H9 (cell line): Measurements from ENCODE around the gene DMD. TPM values are rescaled to one million over a fixed set of nuclear protein-coding genes. Genes with fewer than 3 reads are reported as not detected.

Experiments
- DNase-seq: peaks from one replicate; pipeline ENCODE4 v3.0.0-alpha.2; 2017
- H2AFZ ChIP-seq: one replicate; pipeline ENCODE4 v1.6.1; 2013; ENCODE audit warnings: mild to moderate bottlenecking, low read length, control low read depth, moderate library complexity
- H2AK5ac ChIP-seq: 2 replicates; pipeline ENCODE4 v1.6.1; 2013; ENCODE audit warnings: low read length, control low read depth, mixed read lengths; ENCODE audit not compliant: insufficient read length
- H2BK120ac ChIP-seq: one replicate; pipeline ENCODE4 v1.6.1; 2013; ENCODE audit warnings: low read depth, mild to moderate bottlenecking, low read length, control low read depth, inconsistent platforms; ENCODE audit not compliant: poor library complexity, severe bottlenecking
- H2BK12ac ChIP-seq: 2 replicates; pipeline ENCODE4 v1.6.1; 2013; ENCODE audit warnings: low read length, control low read depth, mixed read lengths, low read depth; ENCODE audit not compliant: insufficient read length
- H2BK15ac ChIP-seq: 2 replicates; pipeline ENCODE4 v1.6.1; 2013; ENCODE audit warnings: low read depth, low read length, control low read depth
- H2BK20ac ChIP-seq: one replicate; pipeline ENCODE4 v1.6.1; 2013; ENCODE audit warnings: low read depth, mild to moderate bottlenecking, low read length, control low read depth, inconsistent platforms; ENCODE audit not compliant: poor library complexity, severe bottlenecking
- H2BK5ac ChIP-seq: 2 replicates; pipeline ENCODE4 v1.6.1; 2013; ENCODE audit warnings: low read length, control low read depth, mixed read lengths; ENCODE audit not compliant: insufficient read length
- H3K14ac ChIP-seq: 2 replicates; pipeline ENCODE4 v1.6.1; 2013; ENCODE audit warnings: low read length, control low read depth; ENCODE audit not compliant: insufficient read depth
- H3K18ac ChIP-seq: 2 replicates; pipeline ENCODE4 v1.6.1; 2013; ENCODE audit warnings: low read depth, mild to moderate bottlenecking, mixed read lengths, low read length, control low read depth; ENCODE audit not compliant: insufficient read length
- H3K23ac ChIP-seq: 2 replicates; pipeline ENCODE4 v1.6.1; 2013; ENCODE audit warnings: low read length, control low read depth, mixed read lengths, low read depth; ENCODE audit not compliant: insufficient read length
- H3K23me2 ChIP-seq: 2 replicates; pipeline ENCODE4 v1.6.1; 2013; ENCODE audit warnings: low read depth, mild to moderate bottlenecking, mixed read lengths, low read length, control low read depth; ENCODE audit not compliant: insufficient read length, poor library complexity, severe bottlenecking
- H3K27ac ChIP-seq: 2 replicates; pipeline ENCODE4 v1.5.1; 2013; ENCODE audit warnings: low read length, control low read depth, mixed read lengths, low read depth; ENCODE audit not compliant: insufficient read length
- H3K27me3 ChIP-seq: 2 replicates; pipeline ENCODE4 v1.6.1; 2013; ENCODE audit warnings: low read length, control low read depth, inconsistent platforms; ENCODE audit not compliant: insufficient read depth
- H3K4ac ChIP-seq: 2 replicates; pipeline ENCODE4 v1.6.1; 2013; ENCODE audit warnings: low read depth, mild to moderate bottlenecking, control low read depth, inconsistent platforms, low read length, moderate library complexity
- H3K4me1 ChIP-seq: 2 replicates; pipeline ENCODE4 v1.6.1; 2013; ENCODE audit warnings: low read length, control low read depth, inconsistent platforms; ENCODE audit not compliant: insufficient read depth
- H3K4me2 ChIP-seq: 2 replicates; pipeline ENCODE4 v1.6.1; 2013; ENCODE audit warnings: low read length, control low read depth, mixed read lengths; ENCODE audit not compliant: insufficient read length, insufficient read depth
- H3K56ac ChIP-seq: 2 replicates; pipeline ENCODE4 v1.6.1; 2013; ENCODE audit warnings: low read depth, mild to moderate bottlenecking, mixed read lengths, low read length, control low read depth; ENCODE audit not compliant: insufficient read length
- H3K79me1 ChIP-seq: 2 replicates; pipeline ENCODE4 v1.6.1; 2013; ENCODE audit warnings: low read depth, mild to moderate bottlenecking, moderate library complexity, low read length, control low read depth, inconsistent platforms; ENCODE audit not compliant: insufficient read depth, poor library complexity, severe bottlenecking
- H3K79me2 ChIP-seq: 2 replicates; pipeline ENCODE4 v1.6.1; 2013; ENCODE audit warnings: low read length, control low read depth, inconsistent platforms; ENCODE audit not compliant: insufficient read depth
- H3K9ac ChIP-seq: 2 replicates; pipeline ENCODE4 v1.6.1; 2013; ENCODE audit warnings: low read length, control low read depth, mixed read lengths; ENCODE audit not compliant: insufficient read length; ENCODE audit errors: extremely low read depth
- H3K9me3 ChIP-seq: one replicate; pipeline ENCODE4 v1.6.1; 2013; ENCODE audit warnings: low read depth, low read length, inconsistent platforms; ENCODE audit not compliant: control insufficient read depth
- H3T11ph ChIP-seq: one replicate; pipeline ENCODE4 v1.6.1; 2013; ENCODE audit warnings: mild to moderate bottlenecking, low read length, control low read depth, inconsistent platforms
- H4K20me1 ChIP-seq: one replicate; pipeline ENCODE4 v1.6.1; 2013; ENCODE audit not compliant: control insufficient read depth, insufficient read length, insufficient read depth
- H4K5ac ChIP-seq: 2 replicates; pipeline ENCODE4 v1.6.1; 2013; ENCODE audit warnings: low read depth, mild to moderate bottlenecking, mixed read lengths, low read length, control low read depth; ENCODE audit not compliant: insufficient read length
- H4K8ac ChIP-seq: replicated peaks from 2 replicates; pipeline ENCODE4 v1.6.1; 2013; ENCODE audit warnings: low read length, control low read depth, mixed read lengths, low read depth; ENCODE audit not compliant: insufficient read length
- H4K91ac ChIP-seq: 2 replicates; pipeline ENCODE4 v1.6.1; 2013; ENCODE audit warnings: low read depth, mild to moderate bottlenecking, moderate library complexity, mixed read lengths, low read length, control low read depth; ENCODE audit not compliant: insufficient read length
- H3K27ac Mint-ChIP-seq, 3 experiments: 2 replicates in 2 of 3; 3 replicates in 1 of 3; pipeline ENCODE4 v1.8.0; 2020 to 2021; ENCODE audit warnings: mixed read lengths in 3 of 3, mild to moderate bottlenecking in 1 of 3, moderate library complexity in 1 of 3
- H3K27me3 Mint-ChIP-seq: 2 replicates; pipeline ENCODE4 v1.8.0; 2021; ENCODE audit warnings: low read depth, mild to moderate bottlenecking, moderate library complexity, mixed read lengths
- H3K36me3 Mint-ChIP-seq, 3 experiments: 2 replicates in 2 of 3; 3 replicates in 1 of 3; pipeline ENCODE4 v1.8.0; 2020 to 2021; ENCODE audit warnings: low read depth in 3 of 3, mixed read lengths in 3 of 3; ENCODE audit not compliant: insufficient read depth in 1 of 3
- H3K4me1 Mint-ChIP-seq, 2 experiments: 2 replicates each; pipeline ENCODE4 v1.8.0; 2020; ENCODE audit warnings: mixed read lengths in 2 of 2
- H3K4me3 Mint-ChIP-seq, 2 experiments: 2 replicates in 1 of 2; 3 replicates in 1 of 2; pipeline ENCODE4 v1.8.0; 2020 to 2021; ENCODE audit warnings: mild to moderate bottlenecking in 2 of 2, mixed read lengths in 2 of 2, moderate library complexity in 1 of 2
- H3K9me3 Mint-ChIP-seq, 2 experiments: 2 replicates in 1 of 2; 3 replicates in 1 of 2; pipeline ENCODE4 v1.8.0; 2020; ENCODE audit warnings: mild to moderate bottlenecking in 2 of 2, mixed read lengths in 2 of 2, moderate library complexity in 1 of 2
- CTCF ChIP-seq: fragments of 200-600 bp; sonication (generic); conservative IDR thresholded peaks from 3 replicates; pipeline ENCODE4 v1.8.0; 2021; ENCODE audit warnings: antibody characterized with exemption, mild to moderate bottlenecking
- WGBS: extraction: QIAGEN DNeasy Blood & Tissue Kit; methylation state at CpG from one replicate; pipeline ENCODE4 v1.1.7; 2013; ENCODE audit warnings: missing lambda C conversion rate, low lambda C conversion rate, mixed read lengths; ENCODE audit not compliant: insufficient read length; ENCODE audit errors: extremely low coverage; 5-methylcytosine and 5-hydroxymethylcytosine counted together
- total RNA-seq: library from RNA; stranded (reverse); gene quantifications from 2 replicates; pipeline ENCODE4 v1.2.1, GENCODE V29; 2021

DMD gene
- total RNA-seq, 1 experiment from 2014 or later: 3.8 TPM

DNA sequence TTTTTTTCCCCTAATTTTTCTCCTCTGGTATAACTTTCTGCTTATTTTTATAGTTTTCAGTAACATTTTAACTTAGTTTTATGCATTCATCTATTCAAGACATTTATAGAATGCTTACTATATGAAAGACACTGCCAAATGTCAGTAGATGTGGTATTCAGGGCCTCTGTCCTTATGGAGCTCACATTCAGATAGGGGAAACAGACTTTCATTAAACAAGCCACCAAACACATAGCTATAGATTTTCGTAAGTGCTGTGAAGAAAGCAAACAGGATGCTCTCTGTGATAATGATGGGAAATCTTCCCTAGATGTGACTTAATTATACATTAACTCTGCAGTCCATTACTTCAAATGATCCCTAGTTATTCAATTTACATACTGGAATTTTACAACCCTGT lies 1777.5 kb downstream of the DMD start:
- Histone ChIP-seq H4K20me1 (no peaks in the 10 kb centered on the region), H3K4me2 (no peak overlapping the region), H3K23ac (no peak overlapping the region), H2AFZ (no peak overlapping the region), H3K27me3 (no peaks in the 10 kb centered on the region), H2BK20ac (no peak overlapping the region), H3K4me1 (no peaks in the 10 kb centered on the region), H3K23me2 (no peaks in the 10 kb centered on the region), H3K27ac (no peak overlapping the region), H2BK15ac (no peak overlapping the region), H3K14ac (no peak overlapping the region), H3K79me1 (no peaks in the 10 kb centered on the region), H4K8ac (no peak overlapping the region), H2BK12ac (no peak overlapping the region), H3K9ac (no peak overlapping the region), H3K18ac (no peak overlapping the region), H4K91ac (no peak overlapping the region), H3K56ac (no peak overlapping the region), H3K9me3 (no peaks in the 10 kb centered on the region), H2AK5ac (no peak overlapping the region), H2BK5ac (no peak overlapping the region), H4K5ac (no peak overlapping the region), H2BK120ac (no peak overlapping the region), H3K4ac (no peak overlapping the region), H3K79me2 (no peaks in the 10 kb centered on the region), H3T11ph (no peak overlapping the region)
- Mint-ChIP-seq H3K27me3 (peaks cover 3% of the 10 kb centered on the region; the same call in 1 of the 2 replicates), H3K4me1 (peaks cover 8 to 16% of the 10 kb centered on the region in 2 experiments), H3K36me3 (no peaks in the 10 kb centered on the region; a peak in 1 of 7 replicates), H3K4me3 (no peak overlapping the region), H3K9me3 (peaks cover 52 to 59% of the 10 kb centered on the region in 2 experiments), H3K27ac (no peak overlapping the region)
- DNase-seq: no peak
- no CpG with 5 or more reads among the region's 1 CpG for WGBS
- no peak for TF ChIP-seq CTCF
